Gastrocnemius medialis (tissue), 4 donors: ENCODE measurements around the gene ZEB2. TPM values are rescaled to one million over a fixed set of nuclear protein-coding genes. Genes with fewer than 3 reads are reported as not detected.

Experiments
- ATAC-seq, 2 donors: fragments of 150-250 bp; one replicate each; pipeline ENCODE4 v1.9.1; 2016
- DNase-seq, 2 donors: peaks; one replicate each; pipeline ENCODE4 v3.0.0-alpha.2; 2019
- H3K27ac ChIP-seq, 4 donors: fragments of 200-600 bp; sonication (generic); 1 replicate in 1 of 4; 2 replicates in 3 of 4; pipeline ENCODE4 v1.5.1; 2016 to 2018; ENCODE audit warnings: mild to moderate bottlenecking in 2 of 4, moderate library complexity in 1 of 4
- H3K27me3 ChIP-seq, 3 donors: fragments of 200-600 bp; sonication (generic) in 2 of 3; 1 replicate in 1 of 3; 2 replicates in 2 of 3; pipeline versions ENCODE4 v1.5.1 to v1.6.0; 2016 to 2019; ENCODE audit warnings: mild to moderate bottlenecking in 1 of 3, moderate library complexity in 1 of 3
- H3K36me3 ChIP-seq, 2 donors: fragments of 200-600 bp; sonication (generic) in 1 of 2; one replicate each; pipeline ENCODE4 v1.5.1; 2017 to 2018
- H3K4me1 ChIP-seq, 2 donors: fragments of 200-600 bp; sonication (generic) in 1 of 2; one replicate each; pipeline ENCODE4 v1.5.1; 2016 to 2017; ENCODE audit warnings: mild to moderate bottlenecking in 2 of 2
- H3K4me3 ChIP-seq, 4 donors: fragments of 200-600 bp; sonication (generic) in 3 of 4; 1 replicate in 1 of 4; 2 replicates in 3 of 4; pipeline ENCODE4 v1.5.1; 2016 to 2019; ENCODE audit warnings: mild to moderate bottlenecking in 2 of 4
- H3K9me3 ChIP-seq, 3 donors: fragments of 200-600 bp; sonication (generic) in 2 of 3; 1 replicate in 1 of 3; 2 replicates in 2 of 3; pipeline ENCODE4 v1.5.1; 2016 to 2019
- POLR2A ChIP-seq, 2 donors: fragments of 450-650 bp; IDR thresholded peaks; one replicate each; pipeline ENCODE4 v1.6.1; 2017; ENCODE audit warnings: antibody characterized with exemption in 2 of 2, mild to moderate bottlenecking in 2 of 2, moderate library complexity in 2 of 2
- in situ Hi-C, 4 donors: fragments of 200-750 bp; cut with MboI; loops; one replicate each; pipeline versions ENCODE4 v1.15.0 to v1.8.0; 2017; ENCODE audit warnings: low sequenced_read_pairs in 4 of 4
- intact Hi-C: fragments of 100-400 bp; cut with DNase I; formaldehyde crosslinking; loops from one replicate; pipeline ENCODE4 v1.15.1; 2023; ENCODE audit warnings: low total_unique reads
- total RNA-seq, 4 donors: library from RNA; depleted of rRNA; stranded (reverse); fragments of >200 nt; gene quantifications; one replicate each; pipeline versions ENCODE4 v1.1.0 to v1.2.3, GENCODE V29; 2016
- TF ChIP-seq, protein P1 (sequence below), 5 experiments: fragments of 450-650 bp in 3 of 5; fragments of 200-600 bp in 2 of 5; sonication (generic) in 2 of 5; IDR thresholded peaks in 4 of 5; conservative IDR thresholded peaks in 1 of 5; 1 replicate in 4 of 5; 2 replicates in 1 of 5; pipeline ENCODE4 v1.5.1; 2016 to 2019; ENCODE audit warnings: antibody characterized with exemption in 5 of 5, mild to moderate bottlenecking in 3 of 5, moderate library complexity in 3 of 5

Gene ZEB2
- total RNA-seq, 4 donors from 2014 or later, result 21.2 to 27.6 (median 22.9) TPM

- intact Hi-C loops (loop anchor here (5.0 kb wide), 1 partner anchor 46 kb away; no protein-coding TSS in a partner anchor), in situ Hi-C loops (loop anchor here in 1 of 4 donors (10.0 kb wide), 1 partner anchor 58 kb away; no protein-coding TSS in a partner anchor)
- Histone ChIP-seq H3K9me3 (no peaks in the 10 kb centered on the region), H3K4me3 (no peak overlapping the region), H3K4me1 (peaks cover 25 to 40% of the 10 kb centered on the region in 2 donors), H3K27me3 (no peaks in the 10 kb centered on the region), H3K27ac (no peak overlapping the region), H3K36me3 (no peaks in the 10 kb centered on the region)
- TF ChIP-seq, protein P1, sequence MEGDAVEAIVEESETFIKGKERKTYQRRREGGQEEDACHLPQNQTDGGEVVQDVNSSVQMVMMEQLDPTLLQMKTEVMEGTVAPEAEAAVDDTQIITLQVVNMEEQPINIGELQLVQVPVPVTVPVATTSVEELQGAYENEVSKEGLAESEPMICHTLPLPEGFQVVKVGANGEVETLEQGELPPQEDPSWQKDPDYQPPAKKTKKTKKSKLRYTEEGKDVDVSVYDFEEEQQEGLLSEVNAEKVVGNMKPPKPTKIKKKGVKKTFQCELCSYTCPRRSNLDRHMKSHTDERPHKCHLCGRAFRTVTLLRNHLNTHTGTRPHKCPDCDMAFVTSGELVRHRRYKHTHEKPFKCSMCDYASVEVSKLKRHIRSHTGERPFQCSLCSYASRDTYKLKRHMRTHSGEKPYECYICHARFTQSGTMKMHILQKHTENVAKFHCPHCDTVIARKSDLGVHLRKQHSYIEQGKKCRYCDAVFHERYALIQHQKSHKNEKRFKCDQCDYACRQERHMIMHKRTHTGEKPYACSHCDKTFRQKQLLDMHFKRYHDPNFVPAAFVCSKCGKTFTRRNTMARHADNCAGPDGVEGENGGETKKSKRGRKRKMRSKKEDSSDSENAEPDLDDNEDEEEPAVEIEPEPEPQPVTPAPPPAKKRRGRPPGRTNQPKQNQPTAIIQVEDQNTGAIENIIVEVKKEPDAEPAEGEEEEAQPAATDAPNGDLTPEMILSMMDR (IDR thresholded peaks at IDR 0.05 in 4 of 5, conservative IDR thresholded peaks at IDR 0.05 in 1 of 5), result no peak
- TF ChIP-seq POLR2A (IDR thresholded peaks at IDR 0.05), result no peak
- DNase-seq (peak; percentile 44 to 63), ATAC-seq (peak; percentile 98 to 99)
Observed at GRCh38 chr2:144456680-144457079, 63.2 kb downstream of the ZEB2 start.

GRCh38 chr2:144455987-144456386 lies 63.9 kb downstream of the ZEB2 start:
- no peaks in the 10 kb centered on the region for H3K9me3 ChIP-seq
- DNase-seq, result no peak
- in situ Hi-C loops, result loop anchor here in 1 of 4 donors (10.0 kb wide), 1 partner anchor 59 kb away; no protein-coding TSS in a partner anchor
- intact Hi-C loops, result loop anchor here (5.0 kb wide), 1 partner anchor 46 kb away; no protein-coding TSS in a partner anchor
- peaks cover 18 to 37% of the 10 kb centered on the region in 2 donors for H3K4me1 ChIP-seq
- no peaks in the 10 kb centered on the region for H3K36me3 ChIP-seq
- H3K27ac ChIP-seq, result no peak overlapping the region
- no peak for ATAC-seq
- no peak overlapping the region for H3K4me3 ChIP-seq
- TF ChIP-seq, protein P1 (IDR thresholded peaks at IDR 0.05 in 4 of 5, conservative IDR thresholded peaks at IDR 0.05 in 1 of 5), result no peak
- TF ChIP-seq POLR2A (IDR thresholded peaks at IDR 0.05), result no peak
- no peaks in the 10 kb centered on the region for H3K27me3 ChIP-seq

- H3K4me1 ChIP-seq, result peaks cover 16 to 34% of the 10 kb centered on the region in 2 donors
- TF ChIP-seq, protein P1 (IDR thresholded peaks at IDR 0.05 in 4 of 5, conservative IDR thresholded peaks at IDR 0.05 in 1 of 5), result no peak
- TF ChIP-seq POLR2A (IDR thresholded peaks at IDR 0.05), result no peak
- H3K9me3 ChIP-seq, result no peaks in the 10 kb centered on the region
Observed at GRCh38 chr2:144454466-144455287, 65.2 kb downstream of the ZEB2 start.

DNA sequence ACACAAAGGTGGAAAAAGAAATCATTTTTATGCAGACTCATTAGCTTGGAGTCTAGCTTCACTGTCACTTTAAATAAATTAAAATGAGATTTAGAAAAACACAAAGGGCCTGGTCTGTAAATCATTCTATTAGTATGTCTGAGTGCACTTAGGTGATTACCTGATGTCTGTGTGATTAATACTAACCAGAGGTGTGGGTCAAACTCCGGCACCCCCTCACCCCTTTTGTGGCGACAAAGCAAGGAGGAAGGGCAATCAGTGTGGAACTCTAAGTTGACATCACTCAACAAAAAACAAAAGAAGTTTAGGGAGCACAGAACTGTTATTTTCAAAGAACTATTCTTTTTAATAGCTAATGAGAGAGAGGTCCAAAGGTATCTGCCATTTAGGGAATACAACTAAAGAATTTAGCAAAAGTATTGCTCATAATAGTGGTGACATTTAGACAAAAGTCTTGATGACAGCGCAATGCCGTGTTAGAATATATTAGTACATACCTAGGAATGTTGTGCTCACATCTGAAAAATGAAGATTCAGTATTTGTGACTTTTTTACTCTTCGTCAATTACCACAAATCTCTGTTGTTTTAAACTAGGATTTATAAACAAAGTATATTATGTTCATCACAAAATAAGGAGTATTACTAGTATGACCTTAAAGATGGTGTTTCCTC lies 66.3 kb downstream of the ZEB2 start:
- intact Hi-C loops, result loop anchor here (5.0 kb wide), 1 partner anchor 121 kb away; a partner anchor contains a TSS
- no peaks in the 10 kb centered on the region for H3K9me3 ChIP-seq
- H3K4me3 ChIP-seq, result no peak overlapping the region
- in situ Hi-C loops, result loop anchor here in 1 of 4 donors (10.0 kb wide), 1 partner anchor 61 kb away; no protein-coding TSS in a partner anchor
- no peaks in the 10 kb centered on the region for H3K27me3 ChIP-seq
- no peak for TF ChIP-seq POLR2A (IDR thresholded peaks at IDR 0.05)
- no peak for DNase-seq
- no peaks in the 10 kb centered on the region for H3K36me3 ChIP-seq
- ATAC-seq, result no peak
- peaks cover 16 to 34% of the 10 kb centered on the region in 2 donors for H3K4me1 ChIP-seq
- peak overlapping the region in 2 of 4 donors; percentile 15 to 33 for H3K27ac ChIP-seq

More at GRCh38 chr2:144454466-144455287, 65.2 kb downstream of the ZEB2 start:
- no peak for ATAC-seq
- in situ Hi-C loops, result loop anchor here in 1 of 4 donors (10.0 kb wide), 1 partner anchor 60 kb away; no protein-coding TSS in a partner anchor
- H3K27me3 ChIP-seq, result no peaks in the 10 kb centered on the region
- intact Hi-C loops, result loop anchor here (5.0 kb wide), 2 partner anchors 48 to 122 kb away; a partner anchor contains a TSS
- H3K36me3 ChIP-seq, result no peaks in the 10 kb centered on the region
- no peak for DNase-seq
- H3K27ac ChIP-seq, result no peak overlapping the region
- no peak overlapping the region for H3K4me3 ChIP-seq
